Naive thymus-derived CD8-positive, alpha-beta T cell (primary cell): ENCODE results near the gene NOL6. TPM values are rescaled to one million over a fixed set of nuclear protein-coding genes. Genes with fewer than 3 reads are reported as not detected.
"Not testable (repeated sequence)": the region's sequence is repeated elsewhere in the genome, so short reads cannot be mapped to it uniquely, and the experiment has no call there.

Source experiments
- ATAC-seq, 2 donors: fragments of 150-1000 bp; cut with Tn5 transposase in 1 of 2; sonication (Bioruptor Pico), chemical (Tn5 transposase) in 1 of 2; 1 replicate in 1 of 2; 2 replicates in 1 of 2; pipeline ENCODE4 v1.10.0; 2021; ENCODE audit warnings: mild to moderate bottlenecking in 2 of 2, moderate library complexity in 2 of 2
- POLR2A ChIA-PET: fragments of 350-600 bp; sonication (Branson Sonifier 250); formaldehyde crosslinking; loops from one replicate; lab custom pipeline; 2021; ENCODE audit warnings: antibody characterized with exemption; lab: Charles Lee
- DNase-seq, 10 donors: peaks; one replicate each; pipeline versions ENCODE4 v3.0.0 to v3.0.0-alpha.2; 2020 to 2022
- H3K27ac Mint-ChIP-seq, 10 donors: one replicate each; pipeline ENCODE4 v1.8.0; 2020 to 2022; ENCODE audit warnings: mild to moderate bottlenecking in 10 of 10, mixed read lengths in 10 of 10, moderate library complexity in 4 of 10, inconsistent platforms in 1 of 10
- H3K27me3 Mint-ChIP-seq, 5 donors: one replicate each; pipeline ENCODE4 v1.8.0; 2021 to 2022; ENCODE audit warnings: mixed read lengths in 5 of 5
- H3K36me3 Mint-ChIP-seq, 3 donors: one replicate each; pipeline ENCODE4 v1.8.0; 2020 to 2022; ENCODE audit warnings: mixed read lengths in 3 of 3, mild to moderate bottlenecking in 2 of 3, inconsistent platforms in 1 of 3
- H3K4me1 Mint-ChIP-seq, 4 donors: one replicate each; pipeline ENCODE4 v1.8.0; 2021 to 2022; ENCODE audit warnings: mixed read lengths in 4 of 4
- H3K4me3 Mint-ChIP-seq, 10 donors: one replicate each; pipeline ENCODE4 v1.8.0; 2020 to 2022; ENCODE audit warnings: mild to moderate bottlenecking in 10 of 10, mixed read lengths in 10 of 10, moderate library complexity in 6 of 10, inconsistent platforms in 1 of 10
- H3K9me3 Mint-ChIP-seq, 9 donors: one replicate each; pipeline ENCODE4 v1.8.0; 2020 to 2022; ENCODE audit warnings: mixed read lengths in 9 of 9, mild to moderate bottlenecking in 3 of 9, inconsistent platforms in 1 of 9, moderate library complexity in 1 of 9
- polyA plus RNA-seq, 3 donors: library from polyadenylated mRNA; unstranded; fragments of 300-500 nt; fragmentation: Illumina TruSeq; gene quantifications; one replicate each; pipeline ENCODE4 v1.2.3, GENCODE V29; 2021
- total RNA-seq, 8 experiments: library from RNA in 2 of 8; stranded (reverse) in 2 of 8; gene quantifications; one replicate each; pipeline ENCODE4 v1.2.3 and lab custom pipeline; 2021 to 2026

Gene NOL6
- total and polyA plus RNA-seq, 5 experiments from 2014 or later = 13.5 to 47.2 (median 29.2) TPM

GRCh38 chr9:33459115-33459514 lies 14.6 kb downstream of the NOL6 start:
- peak; percentile 31 to 54 for ATAC-seq
- Mint-ChIP-seq H3K4me1 (peaks cover 23 to 67% (median 49%) of the 10 kb centered on the region in 4 donors), H3K27ac (peak overlapping the region; percentile 87 to 98 (median 94)), H3K36me3 (peaks cover 0 to 26% (median 5%) of the 10 kb centered on the region in 3 donors), H3K9me3 (no peaks in the 10 kb centered on the region), H3K27me3 (no peaks in the 10 kb centered on the region), H3K4me3 (peak overlapping the region in 3 of 10 donors; percentile 57 to 86 (median 79))
- POLR2A ChIA-PET = interaction anchor here (0.9 to 10.7 kb wide), 4 partner anchors 13 to 56 kb away, joined by 4 to 93 read pairs (median 33); partner anchors contain the start of genes AQP3 and NOL6
- no peak for DNase-seq

- DNase-seq (peak in 9 of 10 donors; percentile 17 to 79 (median 41)), ATAC-seq (peak; percentile 78 to 88)
- Mint-ChIP-seq H3K27me3 (no peaks in the 10 kb centered on the region), H3K4me3 (peak overlapping the region; percentile 53 to 86 (median 76)), H3K36me3 (peaks cover 0 to 19% (median 4%) of the 10 kb centered on the region in 3 donors), H3K27ac (peak overlapping the region; percentile 87 to 98 (median 94)), H3K4me1 (peaks cover 29 to 74% (median 56%) of the 10 kb centered on the region in 4 donors), H3K9me3 (no peaks in the 10 kb centered on the region)
- POLR2A ChIA-PET = interaction anchor here (0.6 to 10.7 kb wide), 4 partner anchors 12 to 55 kb away, joined by 3 to 93 read pairs (median 33); partner anchors contain the start of genes AQP3 and NOL6
Measured at GRCh38 chr9:33458444-33458843, 15.3 kb downstream of the NOL6 start.

DNA sequence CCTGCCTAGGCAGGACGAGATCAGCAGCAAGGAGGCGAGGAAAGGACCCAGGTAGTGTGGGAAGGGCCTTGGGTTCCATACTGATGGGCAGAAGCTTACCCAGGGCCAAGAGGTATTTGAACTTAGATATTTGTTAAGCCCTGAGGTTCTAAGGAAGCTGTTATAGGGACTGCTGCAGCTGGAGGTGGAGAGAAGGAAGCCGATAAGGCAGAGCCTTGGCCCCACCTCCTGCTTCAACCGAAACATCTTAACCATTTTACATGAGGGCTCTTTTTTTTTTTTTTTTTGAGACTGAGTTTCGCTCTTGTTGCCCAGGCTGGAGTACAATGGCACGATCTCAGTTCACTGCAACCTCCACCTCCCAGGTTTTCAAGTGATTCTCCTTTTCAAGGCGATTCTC lies 17.8 kb downstream of the NOL6 start:
- Mint-ChIP-seq H3K27me3 (no peaks in the 10 kb centered on the region), H3K36me3 (peaks cover 0 to under 1% (median 0%) of the 10 kb centered on the region in 3 donors), H3K4me1 (peaks cover 37 to 82% (median 71%) of the 10 kb centered on the region in 4 donors), H3K9me3 (no peaks in the 10 kb centered on the region), H3K4me3 (peak overlapping the region; percentile 36 to 71 (median 60)), H3K27ac (peak overlapping the region; percentile 78 to 93 (median 89))
- POLR2A ChIA-PET = interaction anchor here (0.9 to 10.7 kb wide), 5 partner anchors 10 to 40 kb away, joined by 3 to 93 read pairs (median 3); partner anchors contain the start of genes AQP3 and NOL6
- ATAC-seq = peak; percentile 22 to 44
- DNase-seq = peak in 3 of 10 donors; percentile 24 to 42 (median 24)

DNA sequence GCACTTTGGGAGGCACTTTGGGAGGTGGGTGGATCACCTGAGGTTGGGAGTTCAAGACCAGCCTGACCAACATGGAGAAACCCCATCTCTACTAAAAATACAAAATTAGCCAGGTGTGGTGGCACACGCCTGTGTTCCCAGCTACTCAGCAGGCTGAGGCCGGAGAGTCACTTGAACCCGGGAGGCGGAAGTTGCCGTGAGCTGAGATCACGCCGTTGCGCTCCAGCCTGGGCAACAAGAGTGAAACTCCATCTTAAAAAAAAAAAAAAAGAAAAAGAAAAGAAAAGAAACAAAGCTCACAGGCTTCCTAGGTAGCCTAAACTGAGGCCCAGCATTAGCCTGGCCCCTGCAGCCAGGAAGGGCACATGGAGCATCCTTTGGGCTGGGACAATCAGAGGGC lies 18.3 kb downstream of the NOL6 start:
- not testable (repeated sequence) for H3K36me3 Mint-ChIP-seq, DNase-seq, H3K9me3 Mint-ChIP-seq, ATAC-seq, H3K27me3 Mint-ChIP-seq
- POLR2A ChIA-PET = interaction anchor here (0.6 to 10.7 kb wide), 6 partner anchors 9 to 40 kb away, joined by 3 to 93 read pairs (median 3); partner anchors contain the start of genes AQP3 and NOL6
- Mint-ChIP-seq H3K4me3 (peak overlapping the region in 9 of 10 donors; percentile 38 to 71 (median 62)), H3K27ac (peak overlapping the region in 9 of 10 donors; percentile 78 to 93 (median 89)), H3K4me1 (peaks cover 41 to 82% (median 72%) of the 10 kb centered on the region in 4 donors)

DNA sequence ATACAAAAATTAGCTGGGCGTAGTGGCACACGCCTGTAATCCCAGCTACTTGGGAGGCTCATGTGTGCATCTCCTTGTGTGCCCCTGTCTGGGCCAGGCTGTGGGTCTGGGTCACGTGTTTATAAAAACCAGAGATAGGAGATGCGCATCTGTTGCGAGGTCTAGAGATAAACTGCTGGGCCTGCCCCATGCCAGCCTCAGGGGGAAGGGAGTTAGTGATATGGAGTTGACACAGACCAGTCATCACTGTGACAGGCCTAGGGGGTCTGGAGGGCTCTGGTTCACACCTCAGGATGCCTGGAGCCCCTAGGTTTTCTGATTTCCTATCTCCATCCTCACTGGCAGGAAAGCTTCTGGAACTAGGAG lies 19.1 kb downstream of the NOL6 start:
- DNase-seq, H3K9me3 Mint-ChIP-seq, H3K27me3 Mint-ChIP-seq, ATAC-seq, H3K36me3 Mint-ChIP-seq: not testable (repeated sequence)
- H3K4me3 Mint-ChIP-seq = peak overlapping the region in 9 of 10 donors; percentile 42 to 74 (median 65)
- H3K27ac Mint-ChIP-seq = peak overlapping the region; percentile 84 to 95 (median 92)
- peaks cover 41 to 77% (median 72%) of the 10 kb centered on the region in 4 donors for H3K4me1 Mint-ChIP-seq
- POLR2A ChIA-PET = interaction anchor here (0.6 to 10.7 kb wide), 5 partner anchors 9 to 40 kb away, joined by 3 to 93 read pairs (median 14); partner anchors contain the start of genes AQP3 and NOL6

- H3K4me1 Mint-ChIP-seq = peaks cover 41 to 74% (median 67%) of the 10 kb centered on the region in 4 donors
- DNase-seq (peak in 1 of 10 donors; percentile 20), ATAC-seq (peak in 1 of 2 donors; percentile 29)
- no peaks in the 10 kb centered on the region for H3K27me3 Mint-ChIP-seq
- H3K9me3 Mint-ChIP-seq = no peaks in the 10 kb centered on the region
- peak overlapping the region; percentile 42 to 74 (median 62) for H3K4me3 Mint-ChIP-seq
- H3K27ac Mint-ChIP-seq = peak overlapping the region; percentile 84 to 95 (median 92)
- POLR2A ChIA-PET = interaction anchor here (0.8 to 10.7 kb wide), 5 partner anchors 8 to 39 kb away, joined by 3 to 93 read pairs (median 14); partner anchors contain the start of genes AQP3 and NOL6
- no peaks in the 10 kb centered on the region for H3K36me3 Mint-ChIP-seq
Measured at GRCh38 chr9:33453999-33454660, 19.6 kb downstream of the NOL6 start.

DNA sequence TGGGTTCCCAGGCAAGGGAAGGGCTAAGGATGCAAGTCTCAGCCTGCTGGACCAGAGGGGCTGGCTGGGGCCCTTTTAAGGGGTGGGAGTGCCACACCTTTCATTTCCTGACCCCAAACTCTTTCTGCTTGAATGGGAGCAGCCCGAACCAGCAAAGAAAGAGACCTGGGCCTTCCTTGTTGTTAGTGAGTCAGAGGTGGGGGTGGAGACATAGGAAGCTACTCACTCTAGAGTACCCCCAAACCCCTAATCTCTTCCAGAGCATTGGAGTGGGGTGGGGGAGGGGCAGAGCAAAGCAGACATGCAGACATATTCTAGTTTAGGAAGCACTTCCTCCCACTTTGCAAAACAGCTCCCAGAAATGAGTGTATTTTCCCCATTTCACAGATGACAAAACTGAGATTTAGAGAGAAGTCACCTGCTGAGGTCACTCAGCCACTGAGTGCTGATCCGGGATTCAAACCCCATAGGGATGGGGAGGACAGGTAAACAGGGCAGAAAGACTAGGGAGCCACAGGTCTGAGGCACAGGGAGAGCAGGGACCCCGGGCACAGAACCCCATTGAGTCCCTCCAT lies 20.4 kb downstream of the NOL6 start:
- Mint-ChIP-seq H3K27ac (peak overlapping the region; percentile 32 to 95 (median 90)), H3K4me1 (peaks cover 37 to 73% (median 64%) of the 10 kb centered on the region in 4 donors), H3K27me3 (no peaks in the 10 kb centered on the region), H3K36me3 (no peaks in the 10 kb centered on the region), H3K9me3 (no peaks in the 10 kb centered on the region), H3K4me3 (peak overlapping the region in 7 of 10 donors; percentile 4 to 71 (median 63))
- DNase-seq = no peak
- ATAC-seq = peak in 1 of 2 donors; percentile 19
- POLR2A ChIA-PET = interaction anchor here (0.6 to 10.7 kb wide), 6 partner anchors 7 to 38 kb away, joined by 3 to 93 read pairs (median 9); partner anchors contain the start of genes AQP3 and NOL6

GRCh38 chr9:33452828-33453271 lies 20.9 kb downstream of the NOL6 start:
- Mint-ChIP-seq H3K4me3 (peak overlapping the region in 6 of 10 donors; percentile 23 to 71 (median 50)), H3K27ac (peak overlapping the region; percentile 84 to 95 (median 90)), H3K4me1 (peaks cover 36 to 75% (median 65%) of the 10 kb centered on the region in 4 donors), H3K36me3 (no peaks in the 10 kb centered on the region), H3K9me3 (no peaks in the 10 kb centered on the region), H3K27me3 (no peaks in the 10 kb centered on the region)
- ATAC-seq = peak; percentile 58 to 71
- POLR2A ChIA-PET = interaction anchor here (0.6 to 10.7 kb wide), 6 partner anchors 7 to 38 kb away, joined by 3 to 93 read pairs (median 9); partner anchors contain the start of genes AQP3 and NOL6
- peak in 8 of 10 donors; percentile 20 to 40 (median 33) for DNase-seq

- Mint-ChIP-seq H3K27me3 (no peaks in the 10 kb centered on the region), H3K27ac (peak overlapping the region in 4 of 10 donors; percentile 29 to 66 (median 48)), H3K9me3 (no peaks in the 10 kb centered on the region), H3K36me3 (no peaks in the 10 kb centered on the region), H3K4me3 (peak overlapping the region in 2 of 10 donors; percentile 7 to 45), H3K4me1 (peaks cover 37 to 71% (median 63%) of the 10 kb centered on the region in 4 donors)
- ATAC-seq = no peak
- POLR2A ChIA-PET = interaction anchor here (1.1 to 9.7 kb wide), 5 partner anchors 8 to 58 kb away, joined by 3 to 93 read pairs (median 7); partner anchors contain the start of gene NOL6
- no peak for DNase-seq
Measured at GRCh38 chr9:33450621-33451146, 23.0 kb downstream of the NOL6 start.

- POLR2A ChIA-PET = interaction anchor here (0.7 to 9.7 kb wide), 5 partner anchors 9 to 35 kb away, joined by 3 to 93 read pairs (median 8); partner anchors contain the start of gene NOL6
- Mint-ChIP-seq H3K27ac (peak overlapping the region in 6 of 10 donors; percentile 35 to 97 (median 82)), H3K9me3 (no peaks in the 10 kb centered on the region), H3K27me3 (no peaks in the 10 kb centered on the region), H3K36me3 (peaks cover 0 to 2% (median 0%) of the 10 kb centered on the region in 3 donors), H3K4me3 (peak overlapping the region in 2 of 10 donors; percentile 4 to 39), H3K4me1 (peaks cover 40 to 76% (median 68%) of the 10 kb centered on the region in 4 donors)
- ATAC-seq = no peak
- no peak for DNase-seq
Measured at GRCh38 chr9:33449715-33450114, 24.0 kb downstream of the NOL6 start.

DNA sequence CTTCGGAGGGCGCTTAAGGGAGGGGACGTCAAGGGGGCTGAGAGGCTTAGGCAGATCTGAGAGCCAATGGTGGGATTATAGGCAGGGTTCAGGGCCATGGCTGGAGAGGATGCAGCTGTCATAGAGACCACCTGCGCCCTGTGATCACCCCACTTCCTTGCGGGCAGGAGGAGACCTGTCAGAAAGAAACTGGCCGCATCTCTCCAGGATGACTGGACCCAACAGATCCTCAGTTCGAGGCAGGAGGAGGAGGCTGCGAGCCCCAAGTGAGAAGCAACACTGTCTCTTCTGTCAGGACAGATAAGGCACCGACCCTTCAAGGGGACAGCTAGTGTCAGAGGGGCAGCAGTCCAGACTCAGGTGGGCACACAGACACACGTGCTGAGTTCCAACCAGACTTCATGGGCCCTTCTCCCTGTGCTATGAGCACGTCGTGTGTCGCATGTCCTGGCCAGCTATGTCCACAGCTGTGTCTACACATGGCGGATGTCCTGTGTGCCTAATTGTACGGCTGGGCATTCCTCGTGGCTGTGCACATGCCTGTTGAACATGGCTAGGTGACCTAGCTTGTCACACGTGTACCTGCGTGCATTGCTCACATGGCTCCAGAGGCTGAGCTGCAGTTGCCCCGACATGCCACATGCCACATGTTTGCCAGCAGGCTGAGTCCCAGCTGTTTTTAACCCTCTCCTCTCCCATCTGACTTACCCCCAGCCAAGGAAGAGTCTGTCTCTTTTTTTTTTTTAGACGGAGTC lies 25.7 kb downstream of the NOL6 start:
- DNase-seq (peak in 1 of 10 donors; percentile 16), ATAC-seq (no peak)
- Mint-ChIP-seq H3K4me3 (peak overlapping the region; percentile 86 to 98 (median 95)), H3K36me3 (peaks cover 0 to 12% (median 0%) of the 10 kb centered on the region in 3 donors), H3K9me3 (no peaks in the 10 kb centered on the region), H3K4me1 (peaks cover 31 to 76% (median 58%) of the 10 kb centered on the region in 4 donors), H3K27me3 (no peaks in the 10 kb centered on the region), H3K27ac (peak overlapping the region; percentile 71 to 97 (median 94))
- POLR2A ChIA-PET = interaction anchor here (0.5 to 9.7 kb wide), 14 partner anchors 10 to 194 kb away, joined by 3 to 93 read pairs (median 6); partner anchors contain the start of genes BAG1, CHMP5 and NOL6
